Left ventricle myocardium inferior (tissue), 1 donor: ENCODE results near the gene HPSE. TPM values are rescaled to one million over a fixed set of nuclear protein-coding genes. Genes with fewer than 3 reads are reported as not detected.

ENCODE experiments used
- DNase-seq: peaks from one replicate; pipeline ENCODE4 v3.0.0-alpha.2; 2020
- H3K27ac ChIP-seq: fragments of 200-600 bp; replicated peaks from 2 replicates; pipeline ENCODE4 v1.8.0; 2021
- H3K27me3 ChIP-seq: fragments of 200-600 bp; 2 replicates; pipeline ENCODE4 v1.8.0; 2021; ENCODE audit warnings: low read depth
- H3K36me3 ChIP-seq: fragments of 200-600 bp; 2 replicates; pipeline ENCODE4 v1.8.0; 2021
- H3K4me1 ChIP-seq: fragments of 200-600 bp; 2 replicates; pipeline ENCODE4 v1.8.0; 2021
- H3K4me3 ChIP-seq: fragments of 200-600 bp; 2 replicates; pipeline ENCODE4 v1.8.0; 2021; ENCODE audit warnings: mild to moderate bottlenecking, moderate library complexity
- H3K9me3 ChIP-seq: fragments of 200-600 bp; replicated peaks from 2 replicates; pipeline ENCODE4 v1.8.0; 2021
- intact Hi-C: fragments of 100-400 bp; cut with micrococcal nuclease; formaldehyde crosslinking; loops from one replicate; pipeline ENCODE4 v1.11.0; 2022
- total RNA-seq: library from RNA; stranded (reverse); fragmentation: NEBNext Ultra II Directional; extraction: Animal tissue kit (Norgen Biotek cat#: 25700); gene quantifications from one replicate; pipeline ENCODE4 v1.2.1, GENCODE V29; 2021
- TF ChIP-seq, protein P1 (sequence below): fragments of 200-600 bp; IDR thresholded peaks from 2 replicates; pipeline ENCODE4 v1.8.0; 2021; ENCODE audit warnings: antibody characterized with exemption, mild to moderate bottlenecking, borderline replicate concordance
- donor health status: DM: no; HTN: yes; CAD: no; lungs with severe emphysema.

Gene HPSE
- total RNA-seq, 1 donor from 2014 or later, result 1.1 TPM

DNA sequence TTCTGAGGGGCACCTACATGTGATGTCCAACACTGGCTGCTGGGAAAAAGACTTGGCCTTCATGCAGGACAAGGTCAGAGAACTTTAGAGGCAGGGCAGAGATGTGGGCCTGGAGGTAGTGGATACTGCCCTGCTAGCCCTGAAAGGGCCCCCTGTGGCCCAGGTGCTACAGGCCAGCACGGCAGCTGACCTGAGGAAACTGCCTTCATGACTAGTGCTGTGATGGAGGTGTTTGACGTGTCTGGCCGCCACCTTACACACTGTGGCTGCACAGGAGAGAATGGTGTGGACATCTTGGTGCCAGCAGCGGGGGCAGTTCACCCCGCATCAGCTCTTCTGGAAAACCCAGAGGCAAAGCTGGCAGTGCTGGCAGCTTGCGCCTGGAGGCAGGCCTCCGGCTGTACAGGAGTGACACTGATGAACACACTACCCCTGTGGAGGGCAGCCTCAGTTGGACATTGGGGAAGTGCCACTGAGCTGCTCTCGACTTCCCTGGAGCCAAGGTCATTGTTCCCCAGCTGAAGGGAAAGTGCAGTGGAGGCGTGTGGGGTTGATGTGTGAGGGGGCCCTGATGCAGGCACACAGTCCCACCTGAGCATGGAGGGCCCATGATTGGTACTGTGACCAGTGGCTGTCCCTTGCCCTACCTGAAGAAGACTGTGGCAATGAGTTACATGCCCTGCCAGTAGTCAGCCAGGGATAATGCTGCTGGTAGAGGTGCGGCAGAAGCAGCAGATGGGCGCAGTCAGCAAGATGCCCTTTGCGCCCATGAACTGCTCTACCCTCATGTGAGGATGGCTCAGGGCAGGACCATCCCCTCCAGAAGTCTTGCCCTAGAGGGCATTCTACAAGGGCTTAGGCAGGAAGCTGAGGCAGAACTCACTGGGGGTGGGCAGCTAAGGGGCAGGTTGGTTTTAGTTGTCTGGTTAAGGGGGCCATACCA lies 87.0 kb downstream of the HPSE start:
- intact Hi-C loops, result no loop called here
- H3K9me3 ChIP-seq, result no peaks in the 10 kb centered on the region
- no peak for DNase-seq

More for the DNA sequence above, 87.0 kb downstream of the HPSE start:
- Histone ChIP-seq H3K27me3 (no peaks in the 10 kb centered on the region), H3K27ac (no peak overlapping the region), H3K4me1 (no peaks in the 10 kb centered on the region), H3K4me3 (no peak overlapping the region), H3K36me3 (no peaks in the 10 kb centered on the region)
- TF ChIP-seq, protein P1, sequence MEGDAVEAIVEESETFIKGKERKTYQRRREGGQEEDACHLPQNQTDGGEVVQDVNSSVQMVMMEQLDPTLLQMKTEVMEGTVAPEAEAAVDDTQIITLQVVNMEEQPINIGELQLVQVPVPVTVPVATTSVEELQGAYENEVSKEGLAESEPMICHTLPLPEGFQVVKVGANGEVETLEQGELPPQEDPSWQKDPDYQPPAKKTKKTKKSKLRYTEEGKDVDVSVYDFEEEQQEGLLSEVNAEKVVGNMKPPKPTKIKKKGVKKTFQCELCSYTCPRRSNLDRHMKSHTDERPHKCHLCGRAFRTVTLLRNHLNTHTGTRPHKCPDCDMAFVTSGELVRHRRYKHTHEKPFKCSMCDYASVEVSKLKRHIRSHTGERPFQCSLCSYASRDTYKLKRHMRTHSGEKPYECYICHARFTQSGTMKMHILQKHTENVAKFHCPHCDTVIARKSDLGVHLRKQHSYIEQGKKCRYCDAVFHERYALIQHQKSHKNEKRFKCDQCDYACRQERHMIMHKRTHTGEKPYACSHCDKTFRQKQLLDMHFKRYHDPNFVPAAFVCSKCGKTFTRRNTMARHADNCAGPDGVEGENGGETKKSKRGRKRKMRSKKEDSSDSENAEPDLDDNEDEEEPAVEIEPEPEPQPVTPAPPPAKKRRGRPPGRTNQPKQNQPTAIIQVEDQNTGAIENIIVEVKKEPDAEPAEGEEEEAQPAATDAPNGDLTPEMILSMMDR, result no peak

Other genes starting within 250 kb of the HPSE start
- gene PLAC8, start 220.1 kb downstream of the HPSE start, total RNA-seq, result 1.5 TPM
- 27.3 TPM for gene COQ2, start 50.0 kb downstream of the HPSE start, total RNA-seq
- gene HELQ, start 121.0 kb upstream of the HPSE start, total RNA-seq, result 14.0 TPM
- 65.7 TPM for gene MRPS18C, start 121.2 kb upstream of the HPSE start, total RNA-seq
- 5.6 TPM for gene ABRAXAS1, start 150.3 kb upstream of the HPSE start, total RNA-seq
- gene GPAT3, start 201.3 kb upstream of the HPSE start, total RNA-seq, result 44.2 TPM